Measurements from ENCODE around the gene TRAK1.
A peak's percentile ranks its signal among the peaks of the same experiment; 100 is the strongest.

Gene TRAK1

DNA sequence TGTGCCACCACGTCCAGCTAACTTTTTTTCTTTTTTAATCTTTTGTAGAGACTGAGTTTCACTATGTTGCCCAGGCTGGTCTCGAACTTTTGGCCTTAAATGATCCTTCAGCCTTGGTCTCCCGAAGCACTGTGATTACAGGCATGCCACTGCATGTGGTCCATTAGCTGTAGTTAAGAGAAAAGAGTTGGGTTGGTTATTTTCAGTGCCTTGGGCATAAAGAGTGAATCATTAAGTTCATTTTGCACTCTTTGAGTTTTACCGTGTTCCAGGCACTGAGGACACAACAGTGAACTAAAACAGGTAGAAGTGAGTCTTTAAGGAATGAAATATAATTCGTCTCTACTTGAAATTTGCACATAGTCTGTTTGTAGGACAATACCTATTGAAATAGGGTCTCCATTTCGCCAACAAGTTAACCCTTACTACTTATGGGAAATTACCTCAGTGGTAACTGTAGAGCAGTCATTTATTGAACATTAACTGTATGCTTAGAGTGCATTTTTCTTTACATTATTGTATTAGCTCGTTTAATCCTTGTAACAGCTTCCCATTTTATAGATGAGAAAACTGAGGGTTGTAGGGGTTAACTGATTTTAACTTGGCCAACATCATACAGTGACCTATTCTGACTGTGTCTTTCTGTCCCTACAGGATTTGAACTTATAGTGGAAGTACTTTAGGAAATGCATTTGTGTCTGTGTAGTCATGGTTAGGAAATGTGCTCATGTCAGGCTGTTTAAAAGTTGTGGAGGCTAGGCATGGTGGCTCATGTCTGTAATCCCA, 22.7 kb upstream of the TRAK1 start:
- TF ChIP-seq CTCF (IDR thresholded peaks at IDR 0.05) = no peak
- Histone ChIP-seq H3K27ac (peak overlapping the region; percentile 85 to 88), H3K4me3 (no peak overlapping the region)
- DNase-seq (ENCODE audit: low spot score) = no peak

GRCh38 chr3:42070089-42070488, 21.1 kb upstream of the TRAK1 start:
- H3K27ac ChIP-seq = peak overlapping the region in 1 of 2 donors; percentile 91
- H3K4me3 ChIP-seq = no peak overlapping the region
- no peak for TF ChIP-seq CTCF (IDR thresholded peaks at IDR 0.05)
- DNase-seq (ENCODE audit: low spot score) = no peak

DNA sequence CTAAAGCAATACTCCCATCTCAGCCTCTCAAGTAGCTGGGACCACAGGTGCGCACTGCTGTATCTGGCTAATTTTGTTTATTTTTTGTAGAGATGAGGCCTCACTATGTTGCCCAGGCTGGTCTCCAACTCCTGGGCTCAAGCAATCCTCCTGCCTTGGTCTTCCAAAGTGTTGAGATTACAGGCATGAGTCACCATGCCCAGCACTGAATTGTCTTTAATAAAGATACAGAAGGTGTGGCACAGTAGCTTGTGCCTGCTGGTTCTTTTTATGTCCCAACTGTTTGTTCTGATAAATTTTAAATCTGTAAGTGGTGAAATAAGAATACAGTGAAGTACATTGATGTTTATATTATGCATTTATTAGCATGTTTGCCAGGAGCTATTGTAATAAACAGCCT, 20.6 kb upstream of the TRAK1 start:
- H3K27ac ChIP-seq = peak overlapping the region; percentile 76 to 91
- no peak for DNase-seq (ENCODE audit: low spot score)
- no peak overlapping the region for H3K4me3 ChIP-seq
- no peak for TF ChIP-seq CTCF (IDR thresholded peaks at IDR 0.05)

GRCh38 chr3:42071904-42072812, 19.0 kb upstream of the TRAK1 start:
- TF ChIP-seq CTCF (IDR thresholded peaks at IDR 0.05) = no peak
- Histone ChIP-seq H3K4me3 (peak overlapping the region; percentile 58), H3K27ac (peak overlapping the region; percentile 76 to 91)
- peak; percentile 85 for DNase-seq (ENCODE audit: low spot score)

DNA sequence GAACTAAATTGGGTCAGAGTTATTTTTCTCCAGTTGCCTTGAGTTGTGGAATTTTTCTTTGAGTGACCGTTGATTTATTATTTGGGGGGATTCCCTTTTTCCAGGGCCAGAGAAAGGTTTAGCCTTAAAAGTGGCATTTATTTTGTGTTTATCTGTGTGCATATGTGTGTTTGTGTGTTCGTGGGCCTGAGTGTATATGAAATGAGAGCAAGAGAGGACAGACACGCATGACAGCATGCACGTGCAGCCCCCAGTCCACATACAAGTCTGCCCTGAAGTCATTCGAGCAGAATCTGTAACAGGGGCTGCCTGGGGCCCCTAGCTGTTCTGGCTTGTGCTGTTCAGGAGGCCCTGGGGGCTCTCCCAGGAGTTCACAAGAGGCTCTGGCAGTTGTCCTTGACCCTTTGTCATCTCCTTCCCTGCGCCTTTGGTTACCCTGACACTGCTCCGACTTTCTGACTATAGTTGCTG, 18.3 kb upstream of the TRAK1 start:
- Histone ChIP-seq H3K27ac (peak overlapping the region; percentile 76 to 91), H3K4me3 (peak overlapping the region; percentile 58)
- TF ChIP-seq CTCF (IDR thresholded peaks at IDR 0.05) = no peak
- no peak for DNase-seq (ENCODE audit: low spot score)

DNA sequence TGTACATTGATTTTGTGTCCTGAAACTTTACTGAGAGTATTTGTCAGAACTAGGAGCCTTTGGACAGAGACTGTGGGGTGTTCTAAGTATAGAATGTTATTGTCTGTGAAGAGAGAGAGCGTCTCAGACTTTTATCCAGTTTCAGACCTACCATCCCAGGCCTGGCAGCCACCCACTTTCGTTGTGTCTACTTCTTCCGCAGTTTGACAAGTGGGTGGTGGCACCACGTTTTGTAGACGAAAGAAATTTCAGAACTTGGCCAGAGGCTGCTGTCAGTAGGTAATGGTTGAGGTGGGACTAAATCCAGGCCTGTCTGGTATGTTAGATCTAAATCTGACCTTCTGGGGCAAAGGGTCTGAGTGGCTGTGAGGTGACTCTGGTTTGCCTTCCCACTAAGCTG, 13.4 kb upstream of the TRAK1 start:
- Histone ChIP-seq H3K4me3 (no peak overlapping the region), H3K27ac (peak overlapping the region in 1 of 2 donors; percentile 8)
- TF ChIP-seq CTCF (IDR thresholded peaks at IDR 0.05) = no peak
- no peak for DNase-seq (ENCODE audit: low spot score)

Data from coronary artery (tissue), 2 donors.